Fibroblast of villous mesenchyme (primary cell): ENCODE data around the gene MAPKAP1. TPM values are rescaled to one million over a fixed set of nuclear protein-coding genes. Genes with fewer than 3 reads are reported as not detected.
"Not testable (repeated sequence)": the region's sequence is repeated elsewhere in the genome, so short reads cannot be mapped to it uniquely, and the experiment has no call there.

Experiments
- DNase-seq: peaks from one replicate; pipeline ENCODE4 v3.0.0-alpha.2; 2010; ENCODE audit warnings: low read depth
- H3K4me3 ChIP-seq: 2 replicates; pipeline ENCODE4 v1.5.1; 2011; ENCODE audit warnings: low read depth, mild to moderate bottlenecking, low read length
- CTCF ChIP-seq: IDR thresholded peaks from 2 replicates; pipeline ENCODE4 v1.5.1; 2012; ENCODE audit warnings: low read depth, mild to moderate bottlenecking, low read length; ENCODE audit not compliant: insufficient read depth
- total RNA-seq: library from RNA; depleted of rRNA; stranded (reverse); fragments of >200 nt; gene quantifications from 2 replicates; pipeline ENCODE4 v1.2.3, GENCODE V29; 2012

MAPKAP1 gene
- total RNA-seq, 1 donor: 92.0 TPM

DNA sequence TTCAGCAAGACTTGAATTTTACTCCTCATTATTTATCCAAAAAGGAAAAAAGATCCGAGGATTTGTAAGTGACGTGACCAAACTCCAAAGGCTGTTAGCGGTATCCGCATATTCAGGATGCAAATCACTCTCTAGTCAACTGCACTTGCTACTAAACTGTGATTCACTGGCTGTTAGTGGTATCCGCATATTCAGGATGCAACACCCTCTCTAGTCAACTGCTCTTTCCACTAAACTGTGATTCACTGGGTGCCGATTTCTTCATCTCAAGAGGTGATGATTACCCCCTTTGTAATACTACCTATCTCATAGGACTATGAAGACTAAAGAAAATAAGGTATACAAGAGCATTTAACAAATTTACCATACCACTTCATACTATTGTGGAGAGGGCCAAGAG, 5.7 kb downstream of the MAPKAP1 start:
- no peak for TF ChIP-seq CTCF
- no peak for DNase-seq
- no peak overlapping the region for H3K4me3 ChIP-seq

GRCh38 chr9:125700791-125701190, 6.2 kb downstream of the MAPKAP1 start:
- no peak for TF ChIP-seq CTCF
- no peak overlapping the region for H3K4me3 ChIP-seq
- no peak for DNase-seq

DNA sequence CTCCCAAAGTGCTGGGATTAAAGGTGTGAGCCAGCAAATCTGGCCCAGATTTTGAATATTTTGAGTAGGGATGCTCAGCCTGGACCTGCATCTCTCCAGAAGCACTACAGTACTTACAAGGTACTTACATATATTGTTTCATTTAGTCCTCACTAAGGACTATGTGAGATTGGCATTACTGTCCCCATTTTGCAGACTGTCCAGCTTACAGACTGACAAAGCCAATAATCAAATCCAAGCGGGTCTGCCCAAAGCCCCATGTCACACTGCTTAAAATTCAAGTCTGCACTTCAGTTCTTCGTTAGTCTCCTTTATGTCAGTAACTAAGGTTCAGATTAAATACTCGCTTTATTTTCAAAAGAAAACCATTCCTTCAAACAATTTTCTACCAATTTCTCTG, 7.1 kb downstream of the MAPKAP1 start:
- no peak for DNase-seq
- no peak overlapping the region for H3K4me3 ChIP-seq
- TF ChIP-seq CTCF: no peak

DNA sequence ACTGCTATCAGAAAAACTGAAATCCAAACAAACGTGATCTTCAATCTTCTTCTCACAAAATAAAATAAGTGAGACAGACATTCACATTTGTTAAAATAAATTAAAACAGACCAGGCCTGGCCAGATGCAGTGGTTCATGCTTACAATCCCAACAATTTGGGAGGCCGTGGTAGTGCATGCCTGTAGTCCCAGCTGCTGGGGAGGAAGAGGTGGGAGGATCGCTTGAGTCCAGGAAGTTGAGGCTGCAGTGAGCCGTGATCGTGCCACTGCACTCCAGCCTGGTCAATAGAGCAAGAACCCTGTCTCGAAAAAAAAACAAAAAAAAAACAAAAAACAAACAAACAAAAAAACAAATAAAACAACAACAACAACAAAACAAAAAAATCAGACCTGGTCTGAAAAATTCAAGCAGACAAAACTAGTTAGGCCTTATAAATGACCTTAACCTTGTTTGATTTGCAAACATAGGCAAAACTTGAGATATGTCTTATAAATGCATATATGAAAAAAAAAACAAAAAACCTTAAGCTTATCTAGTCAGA, 10.8 kb downstream of the MAPKAP1 start:
- no peak for DNase-seq
- TF ChIP-seq CTCF: no peak
- no peak overlapping the region for H3K4me3 ChIP-seq

DNA sequence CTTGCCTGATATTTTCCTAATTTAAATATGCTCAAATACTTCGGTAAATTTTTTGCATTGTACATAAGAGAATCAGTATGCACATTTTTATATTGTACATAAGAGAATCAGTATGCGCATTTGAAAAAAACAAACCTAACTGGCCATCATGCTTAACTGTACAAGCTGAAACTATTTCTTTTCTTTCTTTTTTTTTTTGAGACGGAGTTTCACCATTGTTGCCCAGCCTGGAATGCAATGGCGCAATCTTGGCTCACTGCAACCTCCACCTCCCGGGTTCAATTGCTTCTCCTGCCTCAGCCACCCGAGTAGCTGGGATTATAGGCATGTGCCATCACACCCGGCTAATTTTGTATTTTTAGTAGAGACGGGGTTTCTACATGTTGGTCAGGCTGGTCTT, 11.5 kb downstream of the MAPKAP1 start:
- H3K4me3 ChIP-seq, DNase-seq: not testable (repeated sequence)

DNA sequence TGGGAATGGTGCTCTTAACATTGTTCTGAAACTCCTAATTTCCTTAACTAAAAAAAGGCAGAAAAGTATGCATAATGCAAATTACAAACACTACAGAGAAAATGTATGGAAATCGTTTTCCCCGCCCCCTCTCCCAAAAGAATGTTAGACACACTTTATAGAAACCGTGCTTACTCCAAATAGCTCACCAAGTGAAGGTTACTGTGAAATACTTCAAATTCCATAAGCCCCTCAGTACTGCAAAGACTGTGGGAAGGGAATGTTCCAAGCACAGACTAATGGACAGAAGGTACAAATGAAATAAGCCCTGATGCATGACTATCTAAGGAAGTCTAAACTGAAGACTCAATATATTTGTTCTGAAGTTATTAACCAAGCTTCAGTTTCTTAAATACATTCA, 12.5 kb downstream of the MAPKAP1 start:
- peak; percentile 43 for DNase-seq

DNA sequence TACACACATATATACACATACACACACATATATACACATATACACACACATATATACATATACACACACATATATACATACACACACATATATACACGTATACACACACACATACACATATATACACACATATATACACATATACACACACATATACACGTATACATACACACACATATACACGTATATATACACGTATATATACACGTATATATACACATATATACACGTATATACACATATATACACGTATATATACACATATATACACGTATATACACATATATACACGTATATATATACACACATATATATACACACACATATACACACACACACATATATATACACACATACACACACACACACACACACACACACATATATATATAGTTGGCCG, 13.5 kb downstream of the MAPKAP1 start:
- not testable (repeated sequence) for H3K4me3 ChIP-seq, DNase-seq

More for the DNA sequence above, 12.5 kb downstream of the MAPKAP1 start:
- no peak overlapping the region for H3K4me3 ChIP-seq
- TF ChIP-seq CTCF: no peak

DNA sequence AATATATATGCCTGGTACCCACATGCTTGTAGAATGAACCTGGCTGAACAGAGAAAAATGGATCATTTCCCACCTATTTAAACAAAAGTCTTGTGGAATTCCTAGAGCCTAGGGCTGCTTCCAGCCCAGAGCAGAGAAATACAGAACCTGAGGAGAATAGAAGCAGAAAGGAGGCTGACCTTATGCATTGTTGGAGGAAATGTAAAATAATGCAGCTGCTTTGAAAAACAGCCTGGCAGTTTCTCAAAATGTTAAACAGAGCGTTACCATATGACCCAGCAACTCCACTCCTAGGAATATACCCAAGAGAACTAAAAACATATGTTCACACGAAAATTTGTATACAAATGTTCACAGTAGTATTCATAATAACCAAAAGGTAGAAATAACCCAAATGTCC, 15.1 kb downstream of the MAPKAP1 start:
- DNase-seq: no peak
- no peak overlapping the region for H3K4me3 ChIP-seq
- TF ChIP-seq CTCF: no peak
